Stimulated activated CD4-positive, alpha-beta T cell treated with anti-CD3 and anti-CD28 coated beads, Interleukin-4, amount 100 ng/mL, for 48 hours (primary cell): ENCODE results near the gene CPXM1.
"Not testable (repeated sequence)": the region's sequence is repeated elsewhere in the genome, so short reads cannot be mapped to it uniquely, and the experiment has no call there.

Experiments
- DNase-seq, 2 donors: peaks; one replicate each; pipeline ENCODE4 v3.0.0-alpha.2; 2020; ENCODE audit warnings: low read depth in 2 of 2

CPXM1 gene

DNA sequence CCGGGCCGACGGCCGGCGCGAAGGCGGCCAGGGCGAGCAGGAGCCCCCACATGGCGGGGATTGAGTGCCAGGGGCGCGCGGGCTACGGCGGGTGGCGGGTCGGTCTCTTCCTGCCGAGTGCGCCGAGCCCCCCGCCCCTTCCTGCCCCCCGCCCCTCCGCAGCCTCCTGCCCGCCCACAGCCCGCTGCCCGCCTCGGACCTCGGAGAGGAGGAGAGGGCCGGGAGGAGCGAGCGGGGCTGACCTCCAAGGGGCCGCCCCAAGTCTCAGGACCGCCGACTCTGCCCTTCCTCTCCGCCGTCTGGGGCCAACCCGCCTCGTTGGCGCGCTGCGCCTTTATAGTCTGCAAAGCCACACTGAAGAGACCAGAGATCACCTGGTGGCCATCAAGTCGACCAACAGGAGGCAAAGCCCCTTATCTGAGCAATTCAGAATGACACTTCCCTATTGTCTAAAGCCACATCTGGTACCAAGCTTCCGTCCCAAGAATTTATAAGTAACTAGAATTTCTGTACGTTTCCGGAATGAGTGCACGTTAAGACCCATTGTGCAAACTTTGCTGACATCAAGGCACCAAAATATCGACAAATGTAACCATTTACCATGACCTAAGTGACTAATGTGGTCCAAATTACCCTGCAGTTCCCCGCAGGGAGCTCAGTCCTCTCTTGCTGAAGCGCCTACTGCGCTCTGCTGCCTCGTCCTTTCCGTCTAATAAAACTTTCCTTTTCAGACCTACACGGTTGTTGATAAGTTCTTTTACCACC lies at the start of gene CPXM1:
CPXM1 (minus strand) TSS at position 107 of the 765 bp plus-strand sequence; CDS start at position 52, 55 bp downstream.
- DNase-seq: peak in 1 of 2 donors; percentile 9

DNA sequence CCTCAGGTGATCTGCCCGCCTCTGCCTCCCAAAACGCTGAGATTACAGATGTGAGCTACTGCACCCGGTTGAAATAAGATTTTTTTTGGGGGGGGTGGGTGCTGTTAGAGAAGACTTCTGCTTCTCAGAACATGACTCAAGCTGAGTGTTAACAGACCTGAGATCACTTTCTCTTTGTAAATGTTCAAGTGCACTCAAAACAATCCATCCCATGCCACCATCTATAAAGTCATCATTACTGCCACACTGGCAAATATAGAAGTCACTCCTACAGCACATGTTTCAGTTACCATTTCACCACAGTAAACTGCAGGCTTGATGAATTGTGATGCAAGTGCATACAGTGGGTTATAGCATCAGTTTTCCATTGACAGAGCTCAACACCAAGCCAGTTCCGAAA lies 49.1 kb upstream of the CPXM1 start:
- no peak for DNase-seq

GRCh38 chr20:2847802-2848201 lies 47.4 kb upstream of the CPXM1 start:
- no peak for DNase-seq

GRCh38 chr20:2846698-2847097 lies 46.3 kb upstream of the CPXM1 start:
- no peak for DNase-seq

DNA sequence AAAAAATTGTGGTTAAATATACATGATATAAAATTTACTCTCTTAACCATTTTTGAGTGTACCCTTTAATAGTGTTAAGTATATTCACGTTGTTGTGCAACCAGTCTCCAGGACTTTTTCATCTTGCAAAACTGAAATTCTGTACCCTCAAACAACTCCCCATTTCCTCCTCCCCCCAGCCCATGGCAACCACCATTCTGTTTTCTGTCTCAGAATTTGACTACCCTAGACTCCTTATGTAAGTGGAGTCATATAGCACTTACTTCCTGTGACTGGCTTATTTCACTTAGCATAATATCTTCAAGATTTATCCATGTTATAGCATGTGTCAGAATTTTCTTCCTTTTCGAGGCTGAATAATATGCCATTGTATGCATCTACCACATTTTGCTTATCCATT lies 45.2 kb upstream of the CPXM1 start:
- DNase-seq: no peak

DNA sequence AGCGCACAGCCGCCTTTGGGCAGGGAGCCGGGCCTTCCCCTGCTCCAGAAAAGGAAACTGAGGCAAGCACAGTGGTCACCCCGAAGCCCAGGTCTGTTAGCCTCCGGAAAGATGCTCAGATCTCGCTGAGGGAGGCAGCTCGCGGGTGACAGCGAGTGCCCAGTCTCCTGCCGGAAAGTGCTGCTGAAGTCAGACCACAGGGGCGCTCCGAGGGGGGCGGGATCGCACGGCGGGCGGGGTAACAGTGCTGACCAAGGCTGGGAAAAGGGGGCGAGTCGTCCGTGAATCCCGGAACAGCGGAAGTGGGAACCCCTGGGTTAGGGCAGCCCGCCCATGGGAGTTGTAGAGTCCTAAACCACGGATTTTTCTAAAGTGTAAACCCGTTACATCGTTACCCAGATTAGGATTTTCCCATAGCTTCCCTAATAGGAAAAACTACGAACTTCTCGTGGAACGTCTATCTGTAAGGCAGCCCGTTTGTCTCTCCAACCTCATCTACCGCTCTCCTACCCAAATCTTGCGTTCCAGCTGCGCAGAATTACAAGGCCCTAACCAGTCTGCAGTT lies 40.6 kb upstream of the CPXM1 start:
- DNase-seq: peak in 1 of 2 donors; percentile 26

GRCh38 chr20:2840138-2840966 lies 39.9 kb upstream of the CPXM1 start, which contains the start of the genes PCED1A and VPS16:
Gene PCED1A, minus strand, starts transcription at chr20:2840655. Its CDS starts 743 bp downstream, at chr20:2839912.
Gene VPS16, plus strand, starts transcription at chr20:2840745. Its CDS starts 30 bp downstream, at chr20:2840775.
- DNase-seq: peak; percentile 84 to 88

DNA sequence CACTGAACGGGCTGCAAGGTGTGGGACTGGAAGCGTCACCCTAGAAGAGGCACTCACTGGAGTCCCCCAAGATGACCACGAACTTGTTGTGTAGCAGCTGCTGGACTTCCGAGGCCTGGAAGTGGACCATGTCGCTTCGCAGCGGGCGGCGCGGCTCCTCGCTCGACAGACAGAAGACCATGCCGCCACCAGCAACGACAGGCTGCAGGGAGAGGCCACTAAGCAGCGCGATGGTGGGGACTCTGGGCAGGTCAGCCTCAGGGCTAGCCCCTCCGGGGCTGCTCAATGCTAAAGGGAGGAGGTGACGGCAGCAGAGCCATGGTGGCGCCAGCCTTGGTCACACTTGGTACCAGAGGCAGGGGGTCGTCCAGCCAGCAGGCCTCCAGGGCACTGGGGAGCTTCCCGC lies 39.3 kb upstream of the CPXM1 start:
- no peak for DNase-seq

GRCh38 chr20:2838847-2839671 lies 38.6 kb upstream of the CPXM1 start:
- DNase-seq: no peak

- DNase-seq: no peak
Observed at GRCh38 chr20:2838170-2838797, 37.9 kb upstream of the CPXM1 start.

DNA sequence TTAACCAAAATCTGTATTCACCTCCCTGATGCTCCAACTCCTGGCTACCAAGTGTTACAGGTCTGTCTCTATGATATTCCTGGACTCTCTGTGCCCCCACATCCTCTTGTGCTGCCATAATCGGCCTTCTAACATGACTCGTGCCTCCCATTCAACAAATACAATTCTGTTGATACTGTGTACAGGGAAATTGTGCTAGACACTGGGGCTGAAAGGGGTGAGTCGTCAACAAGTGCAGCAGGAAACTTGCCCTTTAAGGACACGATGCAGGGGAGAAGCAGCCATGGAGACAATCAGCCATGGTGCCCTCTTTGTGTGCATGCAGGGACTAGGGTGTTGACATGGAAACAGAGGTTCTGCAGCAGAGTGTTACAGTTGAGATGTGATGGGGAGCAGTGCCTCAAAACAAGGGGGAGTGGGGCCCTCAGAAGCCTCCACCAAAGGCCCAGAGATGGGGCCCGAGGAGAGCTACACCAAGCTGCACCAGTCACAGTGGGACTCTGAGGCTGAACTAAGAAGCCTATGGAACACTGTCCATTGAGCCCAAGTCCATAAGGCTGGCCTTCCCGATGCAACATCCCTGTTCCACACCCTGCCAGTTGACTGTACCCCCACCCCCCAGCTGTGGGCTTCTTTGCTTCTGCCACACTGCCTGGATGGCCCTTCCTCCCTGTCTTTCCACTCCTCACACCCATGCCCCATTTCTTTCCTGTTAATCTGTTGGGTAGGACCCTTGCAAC lies 37.0 kb upstream of the CPXM1 start:
- DNase-seq: no peak

DNA sequence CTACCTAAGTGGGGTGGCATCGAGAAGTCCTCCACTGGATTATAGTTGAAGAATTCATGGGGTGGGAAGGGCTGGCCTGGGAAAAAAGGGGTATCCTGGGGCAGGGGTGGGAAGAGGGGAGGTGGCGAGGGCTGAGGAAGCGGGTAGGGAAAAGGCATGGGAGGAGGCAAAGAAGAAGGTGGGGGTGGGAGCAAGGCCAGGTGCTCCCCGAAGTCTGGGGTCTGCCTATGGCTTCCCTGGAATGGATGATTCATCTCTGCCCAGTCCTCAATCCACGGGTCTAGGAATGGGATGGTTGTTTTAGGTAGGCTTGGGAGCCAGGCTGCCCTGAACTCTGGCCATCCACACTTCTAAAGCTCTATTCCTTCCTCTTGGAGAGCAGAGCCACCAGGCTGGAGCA lies 35.6 kb upstream of the CPXM1 start:
- no peak for DNase-seq

- no peak for DNase-seq
Observed at GRCh38 chr20:2835331-2835796, 34.9 kb upstream of the CPXM1 start.

DNA sequence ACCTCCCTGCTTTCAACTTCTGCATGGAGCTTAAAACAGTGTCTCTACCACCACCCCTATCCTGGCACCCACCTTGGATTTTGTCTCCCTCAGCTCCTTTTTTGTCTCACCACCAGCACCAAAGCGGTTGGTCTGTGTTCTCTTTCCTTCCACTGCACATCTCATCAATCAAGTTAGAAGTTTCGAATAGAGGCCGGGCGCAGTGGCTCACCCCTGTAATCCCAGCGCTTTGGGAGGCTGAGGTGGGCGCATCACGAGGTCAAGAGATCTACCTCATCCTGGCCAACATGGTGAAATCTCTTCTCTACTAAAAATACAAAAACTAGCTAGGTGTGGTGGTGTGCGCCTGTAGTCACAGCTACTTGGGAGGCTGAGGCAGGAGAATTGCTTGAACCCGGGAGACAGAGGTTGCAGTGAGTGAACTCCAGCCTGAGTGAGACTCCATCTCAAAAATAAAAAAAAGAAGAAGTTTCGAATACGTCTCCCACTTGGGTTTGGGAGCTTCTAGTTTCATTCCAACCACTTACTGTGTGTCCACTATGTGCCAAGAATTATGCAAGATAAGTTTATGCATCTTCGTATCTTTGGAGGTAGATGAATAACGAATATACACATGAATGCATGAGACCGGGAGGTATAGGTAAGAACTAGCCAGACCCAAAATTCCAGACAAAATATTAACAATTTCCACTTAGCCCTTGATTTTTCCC lies 34.1 kb upstream of the CPXM1 start:
- no peak for DNase-seq

DNA sequence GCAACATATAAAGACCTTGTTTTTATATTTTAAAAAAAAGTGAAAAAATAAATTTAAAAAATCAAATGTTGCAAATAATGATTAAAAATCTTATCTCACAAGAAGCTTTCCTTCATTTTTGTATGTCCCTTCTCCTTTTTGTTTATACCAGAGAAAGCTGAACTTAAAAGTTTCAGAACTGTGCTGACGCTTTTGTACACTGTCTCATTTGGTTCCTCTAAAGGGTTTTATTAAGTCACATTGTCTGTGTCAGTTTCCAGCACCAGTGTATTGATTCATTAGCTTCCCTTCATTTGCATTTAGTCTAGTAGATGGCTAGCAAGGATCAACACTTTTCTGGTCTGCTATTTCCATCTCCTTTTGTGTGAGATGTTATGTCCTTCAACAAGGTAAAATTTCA lies 33.3 kb upstream of the CPXM1 start:
- DNase-seq: no peak

- DNase-seq: not testable (repeated sequence)
Observed at GRCh38 chr20:2831206-2831605, 30.8 kb upstream of the CPXM1 start.

- no peak for DNase-seq
Observed at GRCh38 chr20:2829376-2829775, 28.9 kb upstream of the CPXM1 start.

DNA sequence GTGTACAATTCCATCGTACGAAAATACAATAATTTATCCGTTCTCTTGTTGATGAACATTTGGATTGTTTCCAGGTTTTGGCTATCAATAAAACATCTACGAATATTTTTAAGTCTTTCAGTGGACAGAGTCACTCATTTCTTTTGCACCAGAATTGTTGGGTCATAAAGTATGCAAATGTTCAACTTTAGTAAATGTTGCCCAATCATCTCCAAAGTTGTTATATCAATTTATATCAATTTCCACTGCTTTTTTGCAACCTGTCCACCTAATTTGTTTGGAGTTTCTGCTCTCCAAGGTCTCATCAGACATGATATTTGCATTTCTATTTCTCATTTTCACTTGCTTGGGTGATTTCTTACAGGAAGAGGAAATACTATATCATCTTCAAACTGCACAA lies 26.2 kb upstream of the CPXM1 start:
- no peak for DNase-seq

- no peak for DNase-seq
Observed at GRCh38 chr20:2825761-2826160, 25.3 kb upstream of the CPXM1 start.

DNA sequence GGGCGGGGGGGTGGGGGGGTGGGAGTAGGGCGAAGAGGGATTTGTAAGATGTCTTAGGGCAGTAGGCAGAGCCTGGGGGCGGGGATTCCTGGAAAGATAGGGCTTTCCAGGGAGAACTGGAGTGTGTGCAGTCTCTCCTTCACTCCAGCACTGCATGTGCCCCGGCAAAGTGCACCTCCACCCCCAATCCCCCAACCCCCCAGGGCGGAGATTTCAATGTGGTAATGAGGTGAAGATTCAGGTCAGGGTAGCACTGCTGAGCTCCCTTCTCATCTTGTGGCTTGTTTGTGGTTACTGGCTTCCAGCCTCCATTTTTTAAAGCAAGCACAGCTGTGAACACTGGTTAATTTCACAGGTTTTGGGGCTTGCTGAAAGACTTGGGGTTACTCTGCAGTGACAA lies 21.6 kb upstream of the CPXM1 start:
- no peak for DNase-seq
